BLaER1 (cell line): Measurements from ENCODE around the gene WNT6.
A peak's percentile ranks its signal among the peaks of the same experiment; 100 is the strongest.

Experiments
- H3K27ac ChIP-seq: shearing (Covaris generic); formaldehyde crosslinking; 2 replicates; pipeline ENCODE4 v1.8.1; 2022
- H3K27me3 ChIP-seq: shearing (Covaris generic); formaldehyde crosslinking; 2 replicates; pipeline ENCODE4 v1.8.1; 2022
- H3K36me3 ChIP-seq: shearing (Covaris generic); formaldehyde crosslinking; 2 replicates; pipeline ENCODE4 v1.8.1; 2022
- H3K4me1 ChIP-seq: shearing (Covaris generic); formaldehyde crosslinking; 2 replicates; pipeline ENCODE4 v1.8.1; 2022
- H3K4me2 ChIP-seq: shearing (Covaris generic); formaldehyde crosslinking; 2 replicates; pipeline ENCODE4 v1.8.1; 2022
- H3K4me3 ChIP-seq: shearing (Covaris generic); formaldehyde crosslinking; 2 replicates; pipeline ENCODE4 v1.8.1; 2022
- H3K9ac ChIP-seq: shearing (Covaris generic); formaldehyde crosslinking; 2 replicates; pipeline ENCODE4 v1.8.1; 2022
- H3K9me3 ChIP-seq: shearing (Covaris generic); formaldehyde crosslinking; 2 replicates; pipeline ENCODE4 v1.8.1; 2022
- H4K20me1 ChIP-seq: shearing (Covaris generic); formaldehyde crosslinking; 2 replicates; pipeline ENCODE4 v1.8.1; 2022
- Cebpa-rat ChIP-seq: shearing (Covaris generic); IDR thresholded peaks from 2 replicates; pipeline ENCODE4 v1.8.1; 2022

WNT6 gene

DNA sequence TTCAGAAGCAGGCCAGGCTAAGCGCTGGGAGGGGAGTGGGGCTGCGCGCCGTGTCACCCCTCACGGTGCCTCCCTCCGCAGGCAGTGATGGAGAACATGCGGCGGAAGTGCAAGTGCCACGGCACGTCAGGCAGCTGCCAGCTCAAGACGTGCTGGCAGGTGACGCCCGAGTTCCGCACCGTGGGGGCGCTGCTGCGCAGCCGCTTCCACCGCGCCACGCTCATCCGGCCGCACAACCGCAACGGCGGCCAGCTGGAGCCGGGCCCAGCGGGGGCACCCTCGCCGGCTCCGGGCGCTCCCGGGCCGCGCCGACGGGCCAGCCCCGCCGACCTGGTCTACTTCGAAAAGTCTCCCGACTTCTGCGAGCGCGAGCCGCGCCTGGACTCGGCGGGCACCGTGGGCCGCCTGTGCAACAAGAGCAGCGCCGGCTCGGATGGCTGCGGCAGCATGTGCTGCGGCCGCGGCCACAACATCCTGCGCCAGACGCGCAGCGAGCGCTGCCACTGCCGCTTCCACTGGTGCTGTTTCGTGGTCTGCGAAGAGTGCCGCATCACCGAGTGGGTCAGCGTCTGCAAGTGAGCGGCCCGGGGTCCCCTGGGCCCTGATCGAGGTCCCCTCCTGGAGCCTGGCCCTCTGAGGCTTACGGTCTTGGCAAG lies 33.2 kb downstream of the WNT6 start:
- Histone ChIP-seq H3K36me3 (no peaks in the 10 kb centered on the region), H3K27ac (peak overlapping the region; percentile 70), H4K20me1 (peaks cover 14% of the 10 kb centered on the region), H3K9me3 (no peaks in the 10 kb centered on the region), H3K4me3 (peak overlapping the region; percentile 59), H3K27me3 (peaks cover 15% of the 10 kb centered on the region), H3K4me2 (peak overlapping the region; percentile 100), H3K9ac (peak overlapping the region; percentile 11; the same call in 1 of the 2 replicates), H3K4me1 (peaks cover 68% of the 10 kb centered on the region)
- TF ChIP-seq Cebpa-rat, result no peak

DNA sequence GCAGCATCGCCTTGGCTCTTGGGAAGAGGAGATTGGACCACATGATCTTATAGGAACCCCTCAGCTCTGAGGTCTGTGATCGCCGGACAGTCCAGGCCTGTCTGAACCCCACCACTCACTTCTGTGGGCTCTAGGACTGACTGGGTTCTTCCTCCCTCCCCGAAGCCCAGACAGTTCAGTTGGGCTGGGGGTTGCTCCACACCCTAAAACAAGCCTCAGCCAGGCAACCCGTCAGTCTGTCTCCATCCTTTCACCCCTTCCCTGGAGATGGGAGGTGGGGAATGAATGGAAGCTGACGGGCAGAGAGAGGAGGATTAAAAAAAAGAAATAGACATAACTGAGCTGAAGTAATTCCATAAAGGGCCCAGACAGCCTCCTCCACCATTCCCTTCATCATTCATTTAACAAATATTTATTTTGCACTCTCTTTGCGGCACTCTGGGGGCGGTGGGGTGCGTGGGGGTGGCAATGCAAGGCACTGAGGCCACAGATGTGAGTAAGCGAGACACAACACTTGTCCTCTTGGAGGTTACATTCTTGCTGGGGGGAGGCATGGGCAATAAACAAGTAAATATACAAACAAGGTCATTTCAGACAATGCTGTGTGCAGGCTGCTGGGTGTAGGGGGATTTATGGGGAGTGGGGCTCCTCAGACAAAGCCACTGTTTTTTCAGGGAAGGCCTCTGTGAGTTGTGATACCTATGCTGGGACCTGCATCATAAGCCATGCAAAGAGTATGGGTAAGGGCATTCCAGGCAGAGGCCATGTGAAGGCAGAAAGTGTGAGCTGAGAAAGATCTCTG lies 33.9 kb downstream of the WNT6 start:
- H3K36me3 ChIP-seq, result no peaks in the 10 kb centered on the region
- peak overlapping the region; percentile 59 for H3K4me3 ChIP-seq
- peak overlapping the region; percentile 100 for H3K4me2 ChIP-seq
- H4K20me1 ChIP-seq, result peaks cover 18% of the 10 kb centered on the region
- H3K27ac ChIP-seq, result peak overlapping the region; percentile 70
- no peak for TF ChIP-seq Cebpa-rat
- H3K27me3 ChIP-seq, result peaks cover 23% of the 10 kb centered on the region
- H3K4me1 ChIP-seq, result peaks cover 76% of the 10 kb centered on the region
- no peaks in the 10 kb centered on the region for H3K9me3 ChIP-seq
- peak overlapping the region; percentile 11; the same call in 1 of the 2 replicates for H3K9ac ChIP-seq

DNA sequence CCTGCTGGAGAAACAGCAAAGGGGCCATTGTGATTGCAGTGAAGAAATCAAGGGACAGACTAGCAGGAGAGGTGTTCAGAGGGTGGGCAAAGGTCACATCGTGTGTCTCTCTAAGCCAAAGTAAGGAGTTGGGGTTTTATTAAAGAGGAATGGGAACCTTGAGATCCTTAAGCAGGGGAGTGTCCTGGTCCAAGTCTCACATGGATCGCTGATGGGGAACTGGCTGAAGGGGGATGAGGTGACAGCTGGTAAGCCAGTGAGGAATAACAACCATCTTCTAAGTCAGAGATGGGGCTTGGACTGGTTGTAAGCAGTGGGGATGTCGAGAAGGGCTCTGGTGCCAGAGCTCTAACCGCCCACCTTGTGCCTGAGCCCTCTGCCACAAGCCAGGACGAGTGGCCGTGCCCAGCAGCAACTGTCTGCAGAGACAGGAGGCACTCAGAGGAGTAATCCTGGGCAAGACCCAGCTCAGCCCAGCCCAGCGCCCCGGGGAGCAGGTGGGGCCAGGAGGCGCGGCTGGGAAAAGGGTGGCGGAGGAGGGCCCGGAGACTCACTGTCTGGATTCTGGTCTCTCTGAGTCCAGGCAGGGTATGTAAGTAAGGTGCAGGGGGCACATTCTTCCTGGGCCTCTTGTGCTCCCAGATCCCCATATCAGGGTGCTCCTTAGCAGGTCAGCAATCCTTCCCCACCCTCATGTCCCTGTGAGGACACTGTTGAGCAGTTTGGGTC lies 34.7 kb downstream of the WNT6 start:
- Histone ChIP-seq H4K20me1 (peaks cover 18% of the 10 kb centered on the region), H3K9ac (no peak overlapping the region), H3K4me1 (peaks cover 80% of the 10 kb centered on the region), H3K27me3 (peaks cover 30% of the 10 kb centered on the region), H3K36me3 (no peaks in the 10 kb centered on the region), H3K4me2 (peak overlapping the region; percentile 100), H3K9me3 (no peaks in the 10 kb centered on the region), H3K4me3 (no peak overlapping the region), H3K27ac (no peak overlapping the region)
- no peak for TF ChIP-seq Cebpa-rat

DNA sequence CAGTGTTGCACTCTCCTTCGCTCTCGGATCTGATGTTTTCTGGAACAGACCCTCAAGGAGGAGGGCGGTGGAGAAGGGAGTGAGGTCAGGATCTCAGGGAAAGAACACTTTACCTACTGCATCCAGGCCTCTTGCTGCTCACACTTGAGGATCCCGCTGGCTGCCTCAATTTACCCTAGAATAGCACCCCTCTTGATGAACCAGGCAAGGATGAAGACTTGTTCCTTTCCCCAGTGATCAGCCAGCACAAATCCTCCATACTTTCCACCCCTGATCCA lies 35.2 kb downstream of the WNT6 start:
- Histone ChIP-seq H3K4me2 (peak overlapping the region; percentile 100), H3K4me3 (no peak overlapping the region), H4K20me1 (peaks cover 18% of the 10 kb centered on the region), H3K9me3 (no peaks in the 10 kb centered on the region), H3K27ac (no peak overlapping the region), H3K27me3 (peaks cover 35% of the 10 kb centered on the region), H3K9ac (no peak overlapping the region), H3K36me3 (no peaks in the 10 kb centered on the region), H3K4me1 (peaks cover 80% of the 10 kb centered on the region)
- no peak for TF ChIP-seq Cebpa-rat

DNA sequence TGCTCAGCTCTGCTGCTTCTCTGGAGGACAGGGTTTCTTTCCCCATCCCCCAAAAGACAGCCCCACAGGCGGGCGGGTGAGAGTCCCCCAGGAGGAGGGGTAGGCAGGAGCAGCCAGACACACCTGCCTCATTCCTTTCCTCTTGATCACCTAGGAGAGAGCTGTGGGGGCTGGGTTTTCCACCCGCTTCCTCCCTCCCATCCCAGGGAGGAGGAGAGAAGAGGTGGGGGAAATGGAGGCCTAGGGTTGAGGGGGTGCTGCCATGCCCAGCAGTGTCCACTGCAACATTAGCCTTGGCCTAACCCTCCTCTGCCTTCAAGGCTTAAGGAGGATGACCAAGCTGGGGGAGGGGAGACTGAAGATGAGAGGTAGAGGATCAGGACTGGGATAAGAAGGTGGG lies 35.7 kb downstream of the WNT6 start:
- Histone ChIP-seq H3K4me3 (no peak overlapping the region), H3K9ac (no peak overlapping the region), H4K20me1 (peaks cover 18% of the 10 kb centered on the region), H3K9me3 (no peaks in the 10 kb centered on the region), H3K27me3 (peaks cover 38% of the 10 kb centered on the region), H3K4me2 (peak overlapping the region; percentile 100), H3K4me1 (peaks cover 80% of the 10 kb centered on the region), H3K27ac (no peak overlapping the region), H3K36me3 (no peaks in the 10 kb centered on the region)
- no peak for TF ChIP-seq Cebpa-rat

DNA sequence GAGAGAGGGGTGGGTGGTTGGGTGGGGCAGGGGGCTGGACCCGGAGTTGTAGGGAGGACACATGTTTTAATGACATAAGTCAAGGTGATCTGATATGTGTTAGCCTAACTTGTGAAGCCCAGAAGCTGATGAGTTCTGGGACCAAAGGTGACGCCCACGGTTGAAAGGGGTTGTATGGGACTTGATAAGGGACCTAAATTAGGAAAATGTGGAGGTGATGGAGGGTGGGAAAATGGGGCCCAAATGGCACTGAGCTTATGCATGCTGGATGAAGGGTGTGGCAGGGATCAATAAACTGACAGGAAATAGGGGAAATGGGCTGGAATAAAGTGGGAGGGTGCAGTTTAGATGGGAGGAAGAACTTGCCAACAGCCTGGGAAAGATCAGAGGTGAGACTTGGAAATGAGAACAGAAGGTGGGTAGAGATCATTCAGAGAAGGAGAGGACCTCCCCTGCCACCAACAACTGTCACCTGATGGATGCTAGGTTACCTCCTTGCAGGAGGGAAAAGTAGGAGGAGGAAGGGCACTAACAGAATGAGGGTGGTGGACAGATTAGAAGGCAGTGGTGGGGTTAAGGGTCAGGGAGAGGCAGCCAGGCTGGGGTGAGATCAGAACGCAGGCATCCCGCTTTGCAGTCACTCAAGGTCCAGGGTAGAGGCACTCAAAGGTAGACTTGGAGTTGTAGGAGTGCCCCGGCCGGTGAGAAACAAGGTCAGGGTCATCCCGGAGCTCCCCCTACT lies 36.3 kb downstream of the WNT6 start:
- H3K27ac ChIP-seq, result peak overlapping the region; percentile 36; the same call in 1 of the 2 replicates
- peaks cover 18% of the 10 kb centered on the region for H4K20me1 ChIP-seq
- no peak for TF ChIP-seq Cebpa-rat
- no peaks in the 10 kb centered on the region for H3K9me3 ChIP-seq
- H3K4me2 ChIP-seq, result peak overlapping the region; percentile 100
- H3K36me3 ChIP-seq, result no peaks in the 10 kb centered on the region
- H3K4me1 ChIP-seq, result peaks cover 80% of the 10 kb centered on the region
- H3K4me3 ChIP-seq, result peak overlapping the region; percentile 64; the same call in 1 of the 2 replicates
- no peak overlapping the region for H3K9ac ChIP-seq
- peaks cover 43% of the 10 kb centered on the region for H3K27me3 ChIP-seq

DNA sequence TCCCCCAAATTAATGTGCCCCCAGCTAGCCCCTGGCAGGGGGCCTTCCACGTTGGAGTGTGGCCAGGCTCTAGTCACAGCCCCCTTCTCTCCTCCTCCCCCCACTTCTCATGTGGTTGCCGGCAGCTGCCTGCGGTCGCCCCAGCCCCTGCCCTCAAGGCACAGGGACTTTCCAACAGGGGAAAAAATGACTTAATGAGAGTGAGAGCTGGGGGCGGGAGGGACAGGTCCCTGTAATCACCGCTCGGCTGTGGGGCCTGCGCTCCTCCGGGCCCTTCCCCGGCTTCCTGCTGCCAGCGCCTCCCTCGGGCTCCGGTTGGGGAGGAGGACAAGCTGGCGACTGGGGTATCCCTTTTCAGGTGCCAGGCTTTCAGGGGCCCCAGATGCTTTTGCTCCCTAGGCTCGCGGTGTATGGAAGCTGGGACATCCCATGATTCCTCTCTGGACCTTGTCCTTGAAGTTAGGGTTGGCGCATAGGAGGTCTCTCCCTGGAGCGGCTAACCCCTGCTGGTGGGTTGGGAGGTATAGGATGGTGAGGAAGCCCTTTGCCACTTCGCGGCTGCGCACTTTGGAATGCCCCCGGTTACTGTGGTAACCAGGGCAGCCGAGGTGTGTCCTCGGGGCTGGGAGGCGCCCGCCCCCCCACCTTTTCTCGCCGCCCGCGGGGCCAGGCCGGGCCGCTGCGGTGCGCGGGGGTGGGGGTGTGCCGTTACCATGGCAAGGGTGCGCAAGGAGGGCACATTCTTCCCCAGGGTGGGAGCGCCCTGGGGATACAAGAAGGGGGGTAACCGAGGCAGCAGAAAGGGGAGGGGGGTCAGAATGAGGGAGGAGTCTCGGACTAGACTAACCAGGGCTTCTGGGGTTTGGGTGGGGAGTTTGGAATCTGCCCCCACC lies 37.1 kb downstream of the WNT6 start:
- H3K4me3 ChIP-seq, result peak overlapping the region; percentile 64
- TF ChIP-seq Cebpa-rat, result no peak
- H4K20me1 ChIP-seq, result peaks cover 18% of the 10 kb centered on the region
- H3K36me3 ChIP-seq, result no peaks in the 10 kb centered on the region
- H3K9me3 ChIP-seq, result no peaks in the 10 kb centered on the region
- peak overlapping the region; percentile 50; the same call in 1 of the 2 replicates for H3K9ac ChIP-seq
- peaks cover 72% of the 10 kb centered on the region for H3K4me1 ChIP-seq
- H3K4me2 ChIP-seq, result peak overlapping the region; percentile 100
- H3K27ac ChIP-seq, result peak overlapping the region; percentile 36; the same call in 1 of the 2 replicates
- H3K27me3 ChIP-seq, result peaks cover 43% of the 10 kb centered on the region

DNA sequence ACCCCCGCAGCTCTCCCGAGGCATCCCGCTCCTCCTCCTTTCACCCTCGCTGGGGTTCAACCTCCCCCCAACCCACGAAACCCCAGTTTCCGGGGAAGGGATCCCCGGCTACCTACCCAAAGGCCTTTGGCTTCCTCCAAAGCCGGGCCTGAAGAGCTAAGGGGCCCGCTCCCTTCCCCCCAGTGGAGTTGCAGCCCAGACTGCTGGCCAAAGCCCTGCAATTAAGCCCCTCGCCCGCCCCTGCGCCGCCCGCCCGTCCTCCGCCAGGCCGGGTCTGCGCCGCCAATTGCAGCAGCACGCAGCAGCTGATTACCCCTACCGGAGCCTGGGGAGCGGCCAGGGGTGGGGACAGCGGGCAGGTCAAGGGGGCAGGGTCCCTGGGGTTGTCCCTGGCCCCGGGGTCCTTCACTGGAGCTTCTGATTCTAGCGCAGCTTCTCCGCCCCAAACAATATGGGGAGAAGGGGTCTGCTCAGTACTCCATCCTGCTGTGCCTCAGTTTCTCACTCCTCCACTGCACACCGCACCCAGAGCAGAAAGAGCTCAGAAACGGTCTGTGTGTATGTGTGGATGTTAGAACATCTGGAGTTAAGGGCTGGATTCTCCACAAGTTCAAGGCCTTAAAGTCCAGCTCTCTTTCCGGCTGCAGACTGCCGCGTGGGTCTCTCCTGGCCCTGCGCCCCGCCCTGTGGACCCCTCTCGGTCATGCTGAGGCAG lies 37.9 kb downstream of the WNT6 start:
- peaks cover 18% of the 10 kb centered on the region for H4K20me1 ChIP-seq
- H3K4me2 ChIP-seq, result peak overlapping the region; percentile 100
- peak overlapping the region; percentile 50; the same call in 1 of the 2 replicates for H3K9ac ChIP-seq
- peak overlapping the region; percentile 64 for H3K4me3 ChIP-seq
- H3K27me3 ChIP-seq, result peaks cover 43% of the 10 kb centered on the region
- peaks cover 64% of the 10 kb centered on the region for H3K4me1 ChIP-seq
- H3K9me3 ChIP-seq, result no peaks in the 10 kb centered on the region
- peak overlapping the region; percentile 36; the same call in 1 of the 2 replicates for H3K27ac ChIP-seq
- no peak for TF ChIP-seq Cebpa-rat
- no peaks in the 10 kb centered on the region for H3K36me3 ChIP-seq
